T1000 (cell line): ENCODE data around the gene CETN1.

Source experiments
- DNase-seq: peaks from one replicate; lab custom pipeline; 2025; ENCODE audit warnings: mixed read lengths; lab: John Stamatoyannopoulos, UW

The CETN1 gene

GRCh38 chr18:576924-577323 is 3.3 kb upstream of the CETN1 start:
- no peak for DNase-seq

DNA sequence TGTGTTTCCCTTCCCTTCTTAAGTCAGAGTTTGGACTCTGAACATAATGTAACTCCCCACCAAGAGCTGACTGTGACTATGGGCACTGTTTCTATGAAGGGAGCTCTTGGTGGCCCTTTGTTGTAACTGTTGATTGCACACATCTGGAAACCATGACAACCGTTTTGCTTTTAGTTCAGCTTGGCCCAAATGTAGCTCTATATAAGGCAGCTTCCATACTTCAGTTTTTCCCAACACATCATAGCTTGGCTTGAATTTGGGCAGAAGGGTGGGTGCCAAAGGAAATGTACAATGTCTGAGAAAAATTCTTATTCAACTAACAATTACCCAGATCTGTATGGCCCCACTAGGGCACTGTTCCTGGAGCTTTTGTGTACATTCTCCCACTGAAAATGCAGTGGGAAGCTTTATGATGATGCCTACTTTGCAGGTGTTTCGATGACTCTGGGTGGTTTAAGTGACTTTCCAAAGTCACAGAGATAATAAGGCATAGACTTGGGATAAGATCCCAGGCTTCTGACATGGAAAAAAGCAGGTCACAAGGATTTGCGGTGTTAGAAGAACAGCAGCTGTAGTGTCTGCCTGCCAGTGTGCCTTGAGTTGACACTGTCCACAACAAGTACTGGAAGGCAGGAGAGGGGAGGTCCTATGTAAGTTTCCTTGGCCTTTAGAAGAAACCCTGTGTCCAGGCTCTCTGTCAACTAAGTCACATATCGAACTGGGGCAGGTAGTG is 2.4 kb upstream of the CETN1 start:
- no peak for DNase-seq

GRCh38 chr18:579238-579637 is 942 bp upstream of the CETN1 start:
- DNase-seq: no peak

DNA sequence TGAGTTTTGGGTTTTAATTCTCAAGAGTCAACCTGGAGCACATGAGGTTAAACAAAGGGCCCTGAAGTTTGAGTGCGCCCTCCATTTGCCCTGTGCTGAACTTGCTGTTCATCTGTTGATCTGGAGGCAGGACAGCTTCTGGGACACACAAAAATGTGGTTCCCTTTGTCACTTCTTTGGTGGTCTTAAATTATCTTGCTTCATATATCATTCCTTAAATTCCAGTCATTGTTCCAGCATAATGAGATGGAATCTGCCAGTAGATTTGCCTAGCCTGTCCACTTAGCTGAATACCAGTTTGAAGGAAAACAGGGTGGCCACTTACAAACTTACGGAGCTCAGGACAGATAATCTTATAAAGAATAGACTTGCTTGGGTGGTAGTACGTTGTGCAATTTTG is 916 bp downstream of the CETN1 start:
- no peak for DNase-seq

- no peak for DNase-seq
These were observed 2.3 kb downstream of the CETN1 start for GRCh38 chr18:582465-582864.

DNA sequence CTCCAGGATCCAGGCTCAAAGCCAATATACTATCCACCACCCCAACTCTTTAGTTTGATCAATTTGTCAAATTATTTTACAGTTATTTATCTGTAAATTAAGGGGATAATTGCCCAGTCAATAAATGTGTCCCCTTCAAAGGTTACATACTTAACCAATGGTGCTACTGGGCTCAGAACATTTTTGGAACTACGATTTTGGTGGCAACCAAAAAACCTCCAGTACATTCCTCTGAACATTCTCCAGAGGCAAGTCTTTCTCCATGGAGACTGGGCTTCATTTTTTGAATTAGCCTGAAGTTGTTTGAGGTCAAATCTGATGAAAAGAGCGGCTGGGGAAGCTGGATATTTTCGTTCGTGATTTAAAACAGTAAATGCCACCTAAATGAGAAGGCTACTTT is 14.9 kb downstream of the CETN1 start:
- DNase-seq: no peak

DNA sequence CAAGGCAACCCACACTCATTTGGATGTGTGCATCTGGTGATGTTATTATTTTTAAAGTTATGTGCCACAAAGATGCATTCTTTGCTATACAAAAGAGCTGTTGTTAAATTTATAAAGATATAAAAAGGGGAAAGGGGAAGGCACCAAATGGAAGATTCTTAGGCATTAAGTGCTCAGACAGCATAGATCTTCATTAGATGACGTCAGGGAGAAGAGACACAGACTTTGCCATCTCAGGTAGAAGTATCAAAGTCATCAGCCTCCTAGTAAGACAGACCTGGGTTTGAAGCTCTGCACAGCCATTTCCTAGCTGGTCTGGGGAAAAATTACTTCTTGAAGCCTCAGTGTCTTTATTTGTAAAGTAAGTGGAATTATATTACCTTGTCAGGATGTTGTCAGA is 15.4 kb downstream of the CETN1 start:
- no peak for DNase-seq

GRCh38 chr18:596288-596881 is 16.2 kb downstream of the CETN1 start:
- DNase-seq: no peak

DNA sequence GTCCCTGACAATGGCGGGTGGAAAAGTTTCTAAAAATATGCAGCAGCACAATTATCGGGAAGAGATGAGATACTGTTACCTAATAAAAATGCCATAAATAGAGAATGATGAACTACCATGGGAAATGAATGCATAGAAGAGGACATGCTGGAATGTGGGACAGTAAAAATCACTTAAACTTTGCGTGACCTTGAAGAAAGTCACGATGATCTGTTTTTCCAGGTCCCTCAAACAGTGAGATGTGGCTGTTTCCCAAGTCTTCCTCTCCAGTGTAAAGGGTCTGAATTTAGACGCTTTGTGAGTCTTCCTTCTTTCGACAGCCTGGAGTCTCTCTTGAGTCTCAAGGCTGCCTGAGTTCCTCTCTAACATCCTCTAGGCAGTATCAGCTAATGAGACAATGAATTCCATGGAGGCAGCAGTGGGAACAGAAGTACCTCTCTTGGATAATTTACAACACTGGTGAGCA is 18.0 kb downstream of the CETN1 start:
- DNase-seq: no peak

DNA sequence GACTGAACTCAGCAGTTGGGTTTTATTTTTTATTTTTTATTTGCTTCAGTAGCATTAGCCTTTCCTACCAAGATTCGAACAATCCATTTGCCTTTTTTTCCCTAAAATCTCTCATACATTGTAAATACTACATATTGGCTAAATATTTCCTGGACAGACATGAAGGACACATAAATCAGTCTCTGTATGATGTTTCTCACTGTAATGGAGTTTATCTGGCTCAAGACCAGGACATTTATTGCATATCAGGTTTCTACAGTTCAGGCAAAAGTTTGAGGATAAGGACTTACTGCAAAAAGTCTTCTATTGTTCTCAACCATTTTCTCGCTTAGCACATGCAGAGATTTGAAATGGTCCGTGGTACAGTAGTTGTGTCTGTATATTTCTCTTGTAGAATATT is 19.9 kb downstream of the CETN1 start:
- no peak for DNase-seq

GRCh38 chr18:604771-605170 is 24.6 kb downstream of the CETN1 start:
- DNase-seq: no peak

DNA sequence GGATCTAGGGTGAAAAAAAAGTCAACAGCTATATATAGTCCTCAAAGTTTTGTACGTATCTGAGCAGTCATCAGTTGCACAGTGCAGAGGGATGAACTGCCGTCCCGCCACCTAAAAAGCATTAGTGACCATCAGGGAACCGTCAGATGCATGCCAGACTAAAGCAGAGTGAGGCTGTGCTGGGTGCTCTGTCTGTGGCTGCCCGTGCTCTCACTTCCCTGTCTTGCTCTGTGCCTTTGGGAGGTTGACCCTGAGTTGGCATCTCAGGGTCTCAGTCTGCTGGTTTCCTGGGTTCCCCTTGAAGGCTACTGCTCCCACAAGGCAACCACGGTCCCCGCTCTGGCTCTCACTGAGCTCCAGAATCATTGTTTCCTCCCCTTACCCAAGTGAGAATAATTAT is 27.8 kb downstream of the CETN1 start:
- no peak for DNase-seq

GRCh38 chr18:610214-610928 is 30.2 kb downstream of the CETN1 start:
- no peak for DNase-seq

DNA sequence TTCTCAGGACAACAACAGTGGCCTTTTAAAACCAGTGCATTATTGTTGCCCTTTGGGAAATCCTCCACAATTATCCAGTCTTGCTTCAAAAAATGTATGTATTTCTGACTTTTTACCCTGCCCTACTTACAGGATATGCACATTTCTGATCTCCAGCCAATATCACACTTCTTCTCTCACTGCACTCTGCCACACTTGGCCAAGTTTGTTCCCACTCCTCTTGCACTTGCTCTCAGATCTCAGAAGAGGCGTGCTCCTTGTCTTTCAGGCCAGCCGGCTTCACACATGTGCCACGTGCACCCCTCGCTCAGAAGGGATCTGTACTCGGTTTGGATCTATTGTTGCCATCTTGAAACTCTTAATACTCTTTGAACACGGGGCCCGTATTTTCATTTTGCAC is 32.0 kb downstream of the CETN1 start:
- DNase-seq: no peak

GRCh38 chr18:614193-614592 is 34.0 kb downstream of the CETN1 start:
- no peak for DNase-seq

GRCh38 chr18:615092-615521 is 34.9 kb downstream of the CETN1 start:
- DNase-seq: no peak

- no peak for DNase-seq
These were observed 35.6 kb downstream of the CETN1 start for GRCh38 chr18:615773-616172.

DNA sequence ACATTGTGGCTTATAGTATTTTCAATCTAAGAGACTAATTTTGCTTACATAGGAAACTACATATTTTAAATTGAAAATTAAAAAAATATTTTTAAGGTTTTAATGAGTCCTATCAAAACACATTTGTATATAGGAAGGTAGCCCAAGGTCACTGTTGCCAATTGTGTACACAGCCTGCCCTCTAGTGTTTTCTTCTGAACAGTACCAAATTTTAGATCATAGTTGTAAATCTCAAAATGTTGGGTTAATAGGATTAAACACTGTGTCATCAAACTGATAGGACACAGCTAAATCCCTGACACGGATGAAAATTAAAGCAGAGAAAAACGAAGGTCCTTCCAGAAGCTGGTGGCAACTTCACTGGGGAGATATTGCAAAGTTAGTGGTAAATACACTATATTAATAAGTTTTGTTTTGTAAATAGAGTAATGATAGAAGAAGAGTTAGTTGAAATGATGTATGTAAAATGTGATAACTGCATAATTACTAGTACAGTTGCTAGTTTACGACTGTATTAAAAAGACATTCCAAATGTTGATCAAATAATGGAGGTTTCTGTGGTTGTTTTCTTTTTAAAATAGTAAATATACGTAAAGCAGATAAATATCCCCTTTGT is 36.3 kb downstream of the CETN1 start:
- DNase-seq: peak; percentile 14

DNA sequence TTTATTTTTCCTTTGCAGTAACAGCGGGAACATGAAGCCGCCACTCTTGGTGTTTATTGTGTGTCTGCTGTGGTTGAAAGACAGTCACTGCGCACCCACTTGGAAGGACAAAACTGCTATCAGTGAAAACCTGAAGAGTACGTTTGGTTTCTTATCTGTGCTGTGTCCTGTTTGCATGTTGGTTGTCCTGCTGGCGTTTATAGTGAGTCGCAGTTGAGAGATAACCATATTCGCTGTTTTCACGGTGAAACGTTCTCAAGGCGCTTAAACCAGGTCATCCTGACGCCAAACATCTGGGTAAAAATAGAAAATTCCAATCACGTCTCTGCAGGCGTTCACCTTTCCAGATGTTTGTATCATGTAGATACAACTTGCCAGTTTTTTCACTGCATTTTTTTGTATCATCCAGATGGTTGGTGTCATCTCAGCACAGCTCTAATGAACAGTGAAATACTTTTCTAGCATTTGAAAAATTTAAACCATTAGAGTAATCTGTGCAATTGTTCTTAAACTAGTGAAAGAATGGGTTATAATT is 37.9 kb downstream of the CETN1 start:
- DNase-seq: no peak

DNA sequence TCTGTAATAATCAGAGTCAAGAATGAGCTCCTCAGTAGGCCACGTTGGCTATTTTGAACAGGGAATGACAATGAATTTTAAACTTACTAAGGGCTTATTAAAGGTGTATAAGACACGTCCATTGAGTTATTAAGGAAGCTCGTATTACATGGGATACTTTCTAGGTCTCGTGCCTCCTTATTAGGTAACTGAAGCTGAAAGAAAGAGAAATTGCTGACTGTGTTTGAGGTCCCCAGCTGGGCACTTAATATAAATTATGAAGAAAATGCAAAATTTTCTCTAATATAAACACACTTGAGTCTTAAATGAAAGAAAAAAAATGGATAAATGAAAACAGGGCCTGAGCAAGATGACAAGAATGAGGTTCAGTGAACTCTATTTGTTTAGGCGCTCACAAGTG is 38.4 kb downstream of the CETN1 start:
- DNase-seq: no peak

DNA sequence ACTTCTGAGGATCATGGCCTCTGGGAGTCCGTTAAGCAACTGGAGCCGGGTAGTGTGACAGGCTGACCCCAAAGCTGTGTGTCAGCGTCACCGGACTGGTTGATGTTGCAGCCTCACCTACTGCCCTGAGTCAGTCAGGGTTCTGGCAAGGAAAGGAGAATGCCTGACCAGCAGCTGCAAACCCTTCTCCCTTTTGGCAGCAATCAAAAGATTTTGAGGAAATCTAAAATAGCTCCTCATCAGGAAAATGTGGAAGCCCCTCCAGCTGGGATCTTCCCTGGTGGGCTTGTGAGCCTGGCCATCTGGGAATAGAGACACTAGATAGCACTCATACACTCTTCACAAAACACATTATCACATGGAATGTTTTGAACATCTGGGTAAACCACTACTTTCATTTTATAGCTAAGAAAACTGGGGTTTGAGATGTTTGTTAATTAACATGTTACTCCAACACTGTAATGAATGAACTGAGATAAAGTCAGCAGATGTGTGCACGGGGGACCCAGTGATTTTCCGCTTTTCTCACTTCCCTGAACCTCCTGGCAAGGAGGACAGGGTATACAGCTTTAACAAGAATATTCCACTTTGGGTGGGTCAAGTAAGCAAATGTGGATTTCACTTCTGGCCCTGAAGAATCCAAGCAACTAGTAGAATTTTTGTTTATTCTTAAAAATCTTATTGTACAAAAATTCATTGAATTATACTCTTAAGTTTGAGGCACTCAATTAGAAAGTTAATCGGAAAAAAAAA is 41.3 kb downstream of the CETN1 start:
- no peak for DNase-seq

- no peak for DNase-seq
These were observed 42.1 kb downstream of the CETN1 start for GRCh38 chr18:622289-622688.
